Measurements from ENCODE around the gene LTBP2.

- no peak for TF ChIP-seq REST (tag by site-specific recombination; IDR thresholded peaks at IDR 0.05)
- no peak for TF ChIP-seq CTCF (tag by site-specific recombination; IDR thresholded peaks at IDR 0.05)
- no peak for TF ChIP-seq MYNN (tag by site-specific recombination; IDR thresholded peaks at IDR 0.05; ENCODE audit: borderline replicate concordance)
- TF ChIP-seq ZBTB49 (tag by site-specific recombination; IDR thresholded peaks at IDR 0.05; ENCODE audit: low read depth): no peak
Measured at GRCh38 chr14:74599321-74599761, 12.7 kb downstream of the LTBP2 start.
